GM21447 (cell line): ENCODE measurements around the gene KCNK4.
"Not testable (repeated sequence)": the region's sequence is repeated elsewhere in the genome, so short reads cannot be mapped to it uniquely, and the experiment has no call there.

Source experiments
- ATAC-seq: cut with Tn5 transposase; IDR thresholded peaks from one replicate; pipeline ENCODE4 v1.9.1; 2021; ENCODE audit not compliant: unreplicated experiment

The KCNK4 gene

GRCh38 chr11:64291262-64291751 lies at the start of gene KCNK4:
Gene KCNK4, plus strand, starts transcription at chr11:64291302. Its CDS starts 1,717 bp downstream, at chr11:64293019.
- ATAC-seq: no peak

GRCh38 chr11:64241491-64242374 lies 49.4 kb upstream of the KCNK4 start:
- ATAC-seq: peak; percentile 7

DNA sequence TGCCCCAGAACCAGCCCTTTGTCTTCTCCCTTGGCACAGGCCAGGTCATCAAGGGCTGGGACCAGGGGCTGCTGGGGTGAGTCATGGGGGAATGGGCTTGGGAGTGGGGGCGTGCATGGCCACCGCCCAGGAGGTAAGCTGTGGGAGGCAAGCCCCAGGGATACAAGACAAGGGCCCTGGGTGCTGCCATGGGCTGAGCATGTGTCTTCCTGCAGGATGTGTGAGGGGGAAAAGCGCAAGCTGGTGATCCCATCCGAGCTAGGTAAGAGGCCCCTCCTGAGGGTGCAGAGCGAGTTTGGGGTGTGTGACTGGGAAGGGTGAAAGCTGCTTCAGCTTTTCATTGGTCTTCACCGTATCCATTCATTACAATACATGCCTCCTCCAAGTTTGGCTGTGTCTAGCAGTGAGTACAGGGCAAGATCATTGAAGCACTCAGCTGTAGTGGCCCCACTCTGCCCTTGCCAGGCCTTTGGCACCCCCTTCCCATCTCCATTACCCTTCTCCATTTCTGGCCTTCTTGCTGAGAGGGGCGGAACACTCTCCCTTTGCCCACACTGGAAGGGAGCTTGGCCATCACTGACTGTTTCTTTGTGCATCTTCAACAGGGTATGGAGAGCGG lies 47.8 kb upstream of the KCNK4 start:
- no peak for ATAC-seq

- no peak for ATAC-seq
Measured at GRCh38 chr11:64244107-64244506, 47.0 kb upstream of the KCNK4 start.

GRCh38 chr11:64244966-64245365 lies 46.1 kb upstream of the KCNK4 start:
- no peak for ATAC-seq

DNA sequence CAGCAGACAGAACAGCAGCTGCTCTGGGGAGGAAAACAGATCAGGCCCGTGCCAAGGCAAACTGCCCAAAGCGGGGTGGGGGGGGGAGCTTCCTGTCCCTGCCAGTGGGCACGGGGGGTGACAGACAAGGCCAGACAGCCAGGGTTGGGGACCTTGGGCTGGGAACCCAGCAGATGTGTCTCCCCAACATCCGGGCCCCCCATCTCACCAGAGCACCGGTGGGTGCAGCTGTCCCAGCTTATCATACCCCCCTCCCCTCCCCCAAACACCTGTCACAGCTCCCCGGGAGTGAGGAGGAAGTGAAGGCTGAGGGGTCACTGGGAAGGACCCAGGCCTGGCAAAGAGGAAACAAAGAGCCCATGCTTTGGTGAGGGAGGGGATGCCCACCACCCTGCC lies 45.7 kb upstream of the KCNK4 start:
- no peak for ATAC-seq

DNA sequence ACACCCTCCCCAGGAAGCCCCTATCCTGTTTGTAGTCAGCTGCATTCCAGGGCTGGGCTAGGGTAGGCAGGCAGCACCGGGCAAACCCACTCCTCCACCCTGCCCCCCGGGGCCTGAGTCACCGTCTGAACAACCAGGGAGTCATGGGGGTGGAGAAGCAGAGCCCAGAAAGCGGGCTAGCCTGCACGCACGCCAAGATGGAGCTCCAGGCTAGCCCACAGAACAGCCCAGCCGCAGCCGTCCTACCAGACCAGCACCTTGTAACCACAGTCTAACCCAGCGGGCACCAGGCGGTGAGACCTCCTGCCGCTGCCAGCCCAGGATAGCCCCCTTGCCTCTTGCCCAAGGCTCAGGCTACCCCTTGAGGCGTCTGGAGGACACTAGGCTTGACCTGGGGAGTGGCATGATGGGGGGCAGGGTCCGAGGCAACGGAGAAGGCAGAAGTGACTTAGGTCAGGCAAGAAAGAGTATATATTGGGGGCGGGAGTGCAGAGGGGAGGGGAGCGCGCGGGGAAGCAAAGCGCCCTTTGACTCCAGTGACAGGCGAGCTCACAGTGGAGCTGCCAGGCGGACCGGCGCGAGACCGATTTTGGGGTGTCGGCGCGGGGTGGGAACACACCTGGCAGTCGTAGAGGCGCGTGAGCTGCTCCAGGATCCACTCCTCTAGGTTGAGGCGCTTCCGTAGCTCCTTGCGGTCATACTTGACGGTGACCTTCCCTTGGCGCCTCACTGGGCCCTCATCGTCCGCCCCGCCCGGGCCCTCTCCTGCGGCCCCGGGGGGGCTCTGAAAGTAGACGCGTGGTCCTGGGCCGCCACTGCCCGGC lies 45.1 kb upstream of the KCNK4 start:
- no peak for ATAC-seq

DNA sequence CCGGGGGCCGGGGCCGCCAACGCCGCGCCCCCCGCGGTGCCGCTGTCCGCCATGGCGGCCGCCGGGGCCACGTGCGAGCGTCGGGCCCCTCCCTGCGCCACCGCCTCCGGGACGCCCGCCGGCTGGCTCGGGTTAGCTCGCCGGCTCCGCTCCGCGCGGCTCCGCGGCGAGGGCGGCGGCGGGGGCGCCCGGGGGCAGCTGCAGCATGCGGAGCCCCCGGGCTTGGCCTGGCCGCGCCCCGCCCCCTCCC lies 44.6 kb upstream of the KCNK4 start:
- ATAC-seq: not testable (repeated sequence)

GRCh38 chr11:64246871-64247728 lies 44.0 kb upstream of the KCNK4 start, which contains the start of gene PPP1R14B:
Gene PPP1R14B, minus strand, starts transcription at chr11:64246943. Its CDS starts 270 bp downstream, at chr11:64246673.
- no peak for ATAC-seq

GRCh38 chr11:64247729-64248531 lies 43.2 kb upstream of the KCNK4 start:
- ATAC-seq: no peak

DNA sequence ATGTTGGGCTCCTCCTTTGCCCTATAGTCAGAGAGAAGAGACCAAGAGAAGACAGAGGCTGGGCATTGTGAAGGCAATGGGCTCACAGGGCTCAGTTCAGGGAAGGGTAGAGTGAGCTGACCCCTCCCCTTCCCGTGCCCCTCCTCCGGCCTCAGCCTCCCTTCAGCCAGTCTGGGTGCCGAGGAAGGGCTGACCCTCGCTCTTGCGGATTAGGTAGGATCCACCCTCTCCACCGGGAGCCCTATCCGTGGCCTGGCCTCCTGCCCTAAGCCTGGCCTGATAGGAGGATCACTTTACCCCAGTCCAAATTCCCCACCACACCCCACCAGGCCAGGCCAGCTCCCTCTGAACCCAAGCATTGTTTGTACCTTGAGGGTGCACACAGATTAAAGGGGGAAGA lies 42.5 kb upstream of the KCNK4 start:
- ATAC-seq: no peak

DNA sequence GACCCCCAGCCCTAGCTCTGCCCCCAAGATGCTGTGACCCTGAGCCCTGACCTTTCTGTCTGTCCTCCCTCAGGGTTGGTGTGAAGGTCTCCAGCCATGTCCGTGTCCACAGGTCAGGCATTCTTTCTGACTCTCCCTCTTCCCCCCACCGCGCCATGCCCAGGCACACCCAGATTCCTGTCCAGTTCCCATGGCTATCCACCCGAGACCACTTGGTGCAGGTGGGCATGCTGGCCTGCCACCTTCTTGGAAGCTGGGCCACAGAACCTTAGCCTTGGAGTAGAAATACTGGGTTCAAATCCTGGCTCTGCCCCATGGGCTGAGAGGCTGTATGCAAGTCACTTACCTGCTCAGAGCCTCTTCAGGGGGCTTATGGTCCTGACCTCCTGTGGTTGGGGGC lies 42.1 kb upstream of the KCNK4 start:
- no peak for ATAC-seq

DNA sequence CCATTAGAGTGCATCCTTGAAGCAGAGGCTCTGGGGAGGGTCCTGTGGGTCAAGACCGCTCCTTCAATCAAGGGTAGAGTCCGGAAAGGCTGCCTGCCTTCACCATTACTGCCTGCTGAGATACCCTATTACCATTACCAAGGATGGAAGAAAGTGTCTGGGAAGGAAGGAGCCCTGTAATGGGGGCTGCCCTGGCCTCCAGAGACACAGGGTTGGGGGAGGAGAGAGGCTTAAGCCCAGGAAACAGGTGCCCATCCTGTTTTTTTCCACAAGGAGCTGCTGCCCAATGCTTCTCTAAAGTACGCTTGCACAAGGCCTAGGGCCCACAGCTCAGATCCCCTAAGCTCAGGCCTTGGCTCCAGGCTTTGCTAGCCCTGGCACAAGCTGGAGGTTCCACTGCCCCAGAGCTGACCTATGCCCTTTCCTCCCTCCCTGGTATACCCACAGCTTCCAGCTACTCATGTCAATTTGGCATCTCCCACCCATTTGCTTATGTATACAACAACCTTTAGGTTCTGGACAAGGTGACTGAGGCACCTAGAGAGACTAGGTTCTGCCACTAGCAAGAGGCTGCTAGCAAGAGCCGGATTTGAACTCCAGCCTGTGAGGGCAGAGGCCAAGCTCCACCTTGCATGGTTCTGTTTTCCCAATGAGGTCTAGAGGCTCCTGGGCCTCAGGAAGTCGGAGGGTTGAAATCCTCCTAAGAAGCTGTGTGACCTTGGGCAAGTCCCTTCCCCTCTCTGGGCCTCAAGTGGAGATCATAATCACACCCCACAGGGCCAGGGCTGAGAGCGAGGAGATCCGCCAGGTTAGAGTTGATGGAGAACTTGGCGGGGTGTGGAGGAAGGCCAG lies 41.3 kb upstream of the KCNK4 start:
- no peak for ATAC-seq

DNA sequence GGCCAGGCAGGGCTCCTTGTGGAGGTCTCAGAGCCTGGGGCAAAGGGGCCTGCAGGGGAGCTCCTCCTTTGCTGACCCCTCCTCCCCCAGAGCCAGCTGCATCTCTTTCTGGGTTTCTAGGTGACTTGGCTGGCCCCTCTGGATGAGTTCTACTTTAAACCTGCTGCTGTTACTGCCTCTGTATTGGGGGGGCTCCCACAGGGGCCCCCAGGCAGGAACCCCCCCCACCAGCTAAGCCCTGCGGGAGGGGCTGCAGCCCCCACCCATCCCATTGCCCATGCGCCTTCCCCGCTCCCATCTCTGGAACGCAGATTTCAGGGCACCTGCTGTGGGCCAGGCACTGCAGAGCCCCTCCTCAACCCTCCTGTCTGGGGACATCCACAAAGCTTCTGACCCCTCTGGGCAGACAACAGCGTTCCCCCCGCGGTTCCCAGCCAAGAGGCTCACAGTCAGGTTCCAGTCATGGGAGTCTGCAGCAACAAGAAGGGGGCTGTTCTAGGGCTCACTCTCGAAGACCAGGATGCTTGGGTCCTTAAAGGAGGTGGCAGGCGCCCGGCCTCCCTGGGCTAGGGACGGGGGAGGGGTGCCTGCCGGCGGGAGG lies 40.6 kb upstream of the KCNK4 start:
- no peak for ATAC-seq

- ATAC-seq: no peak
Measured at GRCh38 chr11:64251016-64251752, 39.9 kb upstream of the KCNK4 start, which contains the start of gene PLCB3. Gene PLCB3, plus strand, starts transcription at chr11:64251530. Its CDS starts 120 bp downstream, at chr11:64251650.

DNA sequence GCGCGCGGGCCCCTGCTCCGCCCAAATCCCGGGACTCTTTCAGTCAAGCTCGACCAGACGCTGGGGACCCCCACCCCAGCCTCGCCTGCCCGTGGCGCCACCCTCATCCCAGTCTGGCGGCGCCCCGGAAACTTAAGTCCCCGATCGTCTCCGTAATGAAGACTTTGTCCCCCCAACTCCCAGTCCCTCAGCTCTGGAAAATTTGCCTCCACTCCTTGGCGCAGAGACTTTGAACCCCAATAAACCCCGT lies 39.4 kb upstream of the KCNK4 start:
- ATAC-seq: no peak

GRCh38 chr11:64252003-64252872 lies 38.9 kb upstream of the KCNK4 start:
- no peak for ATAC-seq
